A549 (cell line): ENCODE results near the gene SSBP3.

Experiments used
- CTCF ChIP-seq: fragments of >200 bp; sonication (Bioruptor Twin); formaldehyde crosslinking; IDR thresholded peaks from 3 replicates; pipeline ENCODE4 v1.5.1; 2016
- MYC ChIP-seq: IDR thresholded peaks from 2 replicates; pipeline ENCODE4 v1.6.1; 2012; ENCODE audit warnings: mild to moderate bottlenecking, inconsistent platforms, low read length, improper control_type of control experiment, borderline replicate concordance

DNA sequence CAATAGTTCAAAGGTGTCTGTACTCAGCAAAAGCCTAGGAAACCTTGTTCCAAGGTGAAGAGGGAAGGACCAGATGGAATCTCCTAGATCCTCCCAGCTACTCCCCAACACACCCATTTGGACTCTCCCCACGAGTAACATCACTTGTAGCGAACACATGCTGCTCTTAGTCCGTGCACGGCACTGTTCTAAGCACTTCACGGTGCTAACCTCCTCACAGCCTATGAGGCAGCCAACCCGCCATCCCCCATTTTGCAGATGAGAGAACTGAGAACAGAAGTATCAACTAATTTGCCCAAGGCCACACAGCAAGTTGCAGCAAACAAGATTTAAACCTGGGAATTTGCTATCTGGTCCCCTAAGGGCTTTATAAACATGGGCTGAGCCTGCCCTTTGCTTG, 182.0 kb downstream of the SSBP3 start:
- no peak for TF ChIP-seq CTCF
- no peak for TF ChIP-seq MYC
